GM19023 (cell line): Measurements from ENCODE around the gene A4GALT.
"Not testable (repeated sequence)": the region's sequence is repeated elsewhere in the genome, so short reads cannot be mapped to it uniquely, and the experiment has no call there.

Experiments used
- ATAC-seq: cut with Tn5 transposase; IDR thresholded peaks from one replicate; pipeline ENCODE4 v1.9.1; 2021; ENCODE audit warnings: mild to moderate bottlenecking, moderate library complexity; ENCODE audit not compliant: unreplicated experiment

The A4GALT gene

DNA sequence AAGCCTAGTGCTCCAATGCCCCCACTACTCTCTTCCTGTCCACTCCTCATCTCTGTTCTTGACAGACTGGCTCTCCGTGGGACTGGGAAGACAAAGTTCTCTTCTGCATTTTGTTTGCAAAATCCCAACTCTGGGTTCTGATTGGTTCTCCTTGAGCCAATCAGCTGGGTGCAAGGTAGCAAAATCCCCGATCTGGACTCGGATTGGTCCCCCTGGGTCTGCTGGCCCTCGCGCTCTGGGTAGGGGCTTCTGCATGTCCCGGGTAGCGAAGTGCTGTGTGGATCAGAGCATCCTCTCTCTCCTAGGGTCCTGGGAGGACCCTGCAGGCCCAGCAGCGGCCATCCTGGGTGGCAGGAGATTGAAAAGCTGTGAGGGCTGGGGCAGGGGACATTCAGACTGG, 22.3 kb upstream of the A4GALT start:
- no peak for ATAC-seq

DNA sequence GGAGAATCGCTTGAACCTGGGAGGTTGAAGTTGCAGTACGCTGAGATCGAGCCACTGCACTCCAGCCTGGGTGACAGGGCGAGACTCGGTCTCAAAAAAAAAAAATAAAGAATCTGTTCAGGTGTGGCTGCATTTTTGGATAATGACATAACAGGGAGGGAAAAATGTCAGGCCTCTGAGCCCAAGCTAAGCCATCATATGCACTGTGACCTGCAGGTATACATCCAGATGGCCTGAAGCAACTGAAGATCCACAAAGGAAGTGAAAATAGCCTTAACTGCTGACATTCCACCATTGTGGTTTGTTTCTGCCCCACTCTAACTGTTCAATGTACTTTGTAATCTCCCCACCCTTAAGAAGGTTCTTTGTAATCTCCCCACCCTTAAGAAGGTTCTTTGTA, 19.6 kb upstream of the A4GALT start:
- ATAC-seq: not testable (repeated sequence)

DNA sequence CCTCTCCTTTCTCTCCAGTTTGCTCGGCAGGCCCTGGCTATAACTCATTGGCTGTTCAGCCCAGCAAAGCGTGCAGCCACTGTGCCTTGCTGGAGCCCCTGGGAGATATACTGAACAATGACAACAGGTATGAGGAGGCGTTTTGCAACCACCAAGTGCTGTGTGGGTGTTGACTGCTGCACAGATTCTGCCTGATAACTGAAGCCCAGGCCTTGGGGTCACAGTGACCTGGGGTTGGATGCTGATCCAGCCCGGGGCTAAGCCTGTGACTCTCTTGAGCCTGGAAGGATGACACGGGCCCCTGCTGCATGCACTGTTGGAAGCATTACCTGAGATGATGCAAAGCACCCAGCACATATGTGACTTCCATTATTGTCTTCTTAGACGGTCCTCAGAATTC, 13.7 kb upstream of the A4GALT start:
- no peak for ATAC-seq

DNA sequence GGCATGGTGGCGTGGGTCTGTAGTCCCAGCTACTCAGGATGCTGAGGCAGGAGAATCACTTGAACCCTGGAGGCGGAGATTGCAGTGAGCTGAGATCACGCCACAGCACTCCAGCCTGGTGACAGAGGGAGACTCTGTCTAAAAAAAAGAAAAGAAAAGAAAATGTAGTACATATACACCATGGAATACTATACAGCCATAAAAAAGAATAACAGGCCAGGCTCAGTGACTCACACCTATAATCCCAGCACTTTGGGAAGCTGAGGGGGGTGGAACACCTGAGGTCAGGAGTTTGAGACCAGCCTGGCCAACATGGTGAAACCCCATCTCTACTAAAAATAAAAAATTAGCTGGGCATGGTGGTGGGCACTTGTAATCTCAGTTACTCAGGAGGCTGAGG, 12.7 kb upstream of the A4GALT start:
- not testable (repeated sequence) for ATAC-seq

DNA sequence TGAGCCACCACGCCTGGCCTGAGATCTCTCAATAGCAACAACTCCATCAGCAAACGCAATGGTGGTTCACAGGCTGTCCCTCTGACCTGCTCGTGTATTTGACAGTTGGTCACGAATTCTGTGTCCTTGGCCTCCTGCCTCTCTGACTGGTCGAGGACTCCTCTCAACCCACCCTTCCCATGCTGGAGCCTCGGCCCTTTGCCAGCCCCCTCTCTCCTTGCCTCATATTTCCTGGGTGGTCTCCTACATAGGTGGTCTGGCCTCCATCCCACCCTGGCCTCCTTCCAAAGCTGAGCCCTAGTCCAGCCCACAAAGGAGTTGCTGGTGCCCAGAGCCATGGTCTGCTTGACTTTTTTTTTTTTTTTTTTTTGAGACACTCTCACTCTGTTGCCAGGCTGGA, 11.4 kb upstream of the A4GALT start:
- ATAC-seq: no peak

DNA sequence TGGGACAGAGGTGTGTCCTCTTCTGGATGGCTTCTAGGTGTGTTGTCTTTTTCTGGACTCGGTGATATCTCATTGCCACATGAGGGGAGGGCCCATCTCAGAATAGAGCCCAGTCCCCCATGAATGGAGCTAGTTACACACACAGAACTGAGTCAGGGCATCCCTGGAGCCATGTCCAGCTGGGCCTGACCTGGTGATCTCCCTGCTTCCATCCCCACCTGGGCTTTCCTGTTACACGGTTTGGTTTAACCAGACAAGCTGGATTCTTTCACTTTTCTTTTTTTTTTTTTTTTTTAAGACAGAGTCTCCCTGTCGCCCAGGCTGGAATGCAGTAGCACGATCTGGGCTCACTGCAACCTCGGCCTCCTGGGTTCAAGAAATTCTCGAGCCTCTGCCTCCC, 6.1 kb upstream of the A4GALT start:
- no peak for ATAC-seq

DNA sequence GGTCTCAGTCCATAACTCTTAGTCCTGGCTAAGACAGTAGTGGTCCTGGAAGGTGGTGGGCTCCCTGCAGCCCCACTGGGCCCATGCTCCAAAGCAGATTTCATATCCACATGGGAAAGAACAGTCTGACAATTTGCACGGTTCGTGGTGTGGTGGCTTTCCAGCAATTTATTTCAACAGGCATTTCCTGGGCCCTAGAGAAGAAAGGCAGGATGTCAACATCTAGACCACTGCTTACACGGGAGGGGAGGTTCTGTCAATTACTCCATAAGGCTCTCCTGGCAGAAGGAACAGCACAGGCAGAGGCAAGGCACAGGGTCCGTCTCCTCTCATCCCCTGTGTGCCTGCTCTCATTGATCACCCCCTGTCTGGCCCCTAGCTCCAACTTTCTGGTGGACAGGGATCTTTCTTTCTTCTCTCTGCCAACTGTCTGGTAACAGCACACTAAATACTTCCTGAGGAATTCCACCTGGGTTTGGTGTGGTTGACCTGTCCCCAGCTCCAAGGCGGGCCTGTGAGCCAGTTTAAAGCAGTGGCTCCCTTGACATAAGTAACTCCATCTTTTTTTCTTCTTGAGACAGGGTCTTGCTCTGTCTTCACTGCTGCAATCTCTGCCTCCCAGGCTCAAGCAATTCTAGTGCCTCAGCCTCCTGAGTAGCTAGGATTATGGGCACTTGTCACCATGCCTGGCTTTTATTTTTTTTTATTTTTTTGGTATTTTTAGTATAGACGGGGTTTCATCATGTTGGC, 5.1 kb upstream of the A4GALT start:
- ATAC-seq: no peak

DNA sequence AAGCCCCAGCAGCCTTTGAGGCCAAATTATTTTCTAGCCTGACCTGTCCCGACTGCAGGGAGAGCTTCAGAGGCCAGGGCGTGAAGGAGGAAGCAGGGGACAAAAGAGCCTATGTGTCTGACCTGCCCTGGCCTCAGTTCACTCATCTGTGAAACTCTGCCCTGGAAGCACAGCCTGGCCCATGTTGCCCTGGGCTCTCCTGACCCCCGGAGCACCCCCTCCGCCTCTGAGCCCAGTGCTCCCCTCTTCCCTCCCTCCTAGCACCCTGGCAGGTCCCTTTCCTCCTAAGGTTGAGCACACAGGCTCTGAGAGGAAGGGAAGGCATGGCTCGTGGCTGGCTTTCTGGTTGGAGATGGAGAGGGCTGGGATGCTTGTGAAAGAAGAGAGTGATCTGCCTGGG, 3.4 kb upstream of the A4GALT start:
- no peak for ATAC-seq

DNA sequence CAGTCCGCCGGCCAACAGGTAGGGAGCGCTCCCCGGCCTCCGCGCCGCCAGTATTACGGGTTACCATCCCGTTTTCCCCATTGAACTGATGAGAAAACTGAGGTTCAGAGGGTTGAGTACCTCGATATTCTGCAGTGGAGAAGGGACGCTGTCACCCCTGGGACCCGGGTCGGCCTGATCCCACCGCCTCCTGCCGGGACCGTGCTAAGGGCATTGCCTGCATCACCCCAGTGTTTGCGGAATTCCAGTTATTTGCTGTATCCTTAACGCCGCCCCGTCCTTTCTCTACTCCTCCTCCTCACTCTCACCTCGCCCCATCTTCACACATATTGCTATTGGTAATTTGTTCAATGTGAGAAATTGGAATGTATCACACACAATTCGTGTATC, 370 bp upstream of the A4GALT start:
- ATAC-seq: no peak

DNA sequence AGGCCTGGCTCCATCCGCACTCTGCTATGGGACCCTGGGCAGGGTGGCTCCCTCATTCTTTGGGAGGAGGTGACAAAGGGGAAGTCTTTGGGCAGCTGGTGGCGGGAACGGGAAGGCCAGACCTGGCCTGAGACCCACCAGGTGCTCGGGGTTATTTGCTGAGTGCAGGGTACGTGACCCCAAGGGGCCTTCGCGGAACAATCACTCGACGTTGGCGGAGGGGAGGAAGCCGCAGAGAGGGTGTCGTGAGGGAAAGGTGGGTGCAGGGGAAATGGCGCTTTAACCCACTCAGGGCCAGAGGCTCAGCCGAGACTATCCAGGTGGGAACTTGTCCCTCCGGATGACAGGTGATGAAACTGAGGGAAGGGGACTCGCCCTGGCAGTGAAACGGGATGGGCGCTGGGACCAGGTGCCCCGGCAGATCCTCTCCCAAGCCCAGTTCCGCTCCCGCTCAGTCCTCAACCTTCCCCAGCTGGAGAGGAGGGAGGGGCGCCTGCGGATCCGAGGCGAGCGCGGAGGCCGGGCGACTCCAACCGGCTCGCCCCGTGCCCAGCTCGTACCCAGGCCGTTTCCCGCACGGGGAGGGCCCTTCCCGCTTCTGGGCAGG, 911 bp downstream of the A4GALT start:
- ATAC-seq: no peak

DNA sequence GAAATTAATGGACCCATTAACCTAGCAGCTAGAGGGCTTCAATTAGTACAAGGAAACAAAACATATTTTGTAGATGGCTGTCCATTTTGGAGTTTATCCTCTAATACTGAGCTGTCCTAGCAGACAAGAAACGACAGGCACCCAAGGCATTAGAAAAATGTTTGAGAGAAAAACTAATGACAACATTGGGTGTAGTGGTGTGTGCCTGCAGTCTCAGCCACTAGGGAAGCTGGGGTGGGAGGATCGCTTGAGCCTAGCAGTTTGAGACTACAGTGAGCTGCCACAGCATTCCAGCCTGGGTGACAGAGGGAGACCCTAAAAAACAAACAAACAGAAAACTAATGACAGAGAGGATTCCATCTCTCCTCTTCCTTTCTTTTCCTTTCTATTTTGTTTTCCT, 1.5 kb downstream of the A4GALT start:
- ATAC-seq: no peak

DNA sequence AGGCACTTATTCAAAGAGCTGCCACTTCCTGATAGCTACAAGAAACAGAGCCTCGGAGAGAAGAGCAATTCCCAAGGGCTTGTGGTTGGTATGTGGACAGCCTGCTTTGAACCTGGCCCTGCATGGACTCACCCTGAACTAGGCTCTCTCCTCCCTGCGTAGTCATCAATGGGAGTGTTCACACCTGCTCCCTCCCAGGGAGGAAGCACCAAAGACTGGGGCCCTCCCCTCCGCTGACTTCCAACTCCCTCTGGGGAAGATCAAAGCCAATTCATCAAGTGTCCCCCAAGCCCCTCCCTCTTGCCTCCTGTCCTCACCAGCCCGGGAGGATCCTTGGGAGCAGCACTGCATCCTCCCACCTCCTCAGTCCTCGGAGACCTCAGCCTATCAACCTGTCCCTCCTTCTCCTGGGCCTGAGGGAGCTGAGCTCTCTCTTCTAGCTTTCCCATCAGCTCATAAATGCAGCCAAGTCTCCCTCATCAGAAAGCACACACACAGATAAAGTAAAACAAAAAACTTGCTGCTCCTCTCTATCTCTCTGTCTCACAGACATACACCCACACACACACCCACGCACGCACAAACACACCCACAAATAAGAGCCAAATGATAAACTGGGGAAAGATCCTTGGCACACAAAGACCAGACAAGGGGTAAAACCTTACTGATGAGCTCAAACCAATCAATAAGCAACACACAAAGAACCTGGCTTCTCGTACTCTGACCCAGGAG, 3.3 kb downstream of the A4GALT start:
- no peak for ATAC-seq

DNA sequence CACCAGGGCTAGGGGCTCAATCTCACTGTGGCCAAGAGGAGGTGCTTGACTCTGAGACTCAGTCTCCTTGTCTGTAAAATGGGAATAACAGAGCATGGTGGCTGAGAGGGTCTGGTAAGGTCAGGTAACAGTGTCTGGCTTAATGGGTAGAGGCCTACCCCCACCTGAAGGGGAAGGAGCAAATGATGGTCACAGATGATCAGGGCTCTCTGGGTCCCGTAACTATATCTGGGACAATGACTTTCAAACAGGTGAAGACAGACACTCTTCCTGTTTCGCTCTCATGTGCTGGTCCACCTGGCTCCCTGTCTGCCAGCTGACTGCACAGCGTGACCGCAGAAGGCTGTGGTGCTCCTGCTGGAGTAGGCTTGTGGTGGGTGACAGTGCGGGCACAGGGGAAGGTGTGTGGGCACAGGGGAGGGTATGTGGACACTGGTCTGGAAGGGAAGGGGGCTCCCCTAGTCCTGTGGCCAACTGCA, 4.0 kb downstream of the A4GALT start:
- no peak for ATAC-seq

DNA sequence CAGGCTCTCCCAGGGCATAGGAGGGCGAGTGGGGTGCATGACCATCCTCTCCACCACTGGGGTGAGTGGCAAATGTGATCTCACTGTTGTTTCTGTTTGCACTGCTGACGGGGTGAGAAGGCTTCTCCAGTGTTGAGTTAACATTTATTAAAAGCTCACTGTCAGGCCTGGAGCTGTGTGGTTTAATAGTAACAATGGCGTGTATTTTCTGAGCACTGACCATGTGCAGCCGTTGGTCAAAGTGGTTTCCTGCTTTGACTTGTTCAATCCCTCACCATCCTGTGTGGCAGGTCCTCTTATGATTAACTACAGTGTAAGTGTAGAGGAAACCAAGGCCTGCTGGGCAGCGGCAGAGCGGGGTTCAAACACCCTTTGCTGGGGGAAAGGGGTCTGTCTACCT, 4.4 kb downstream of the A4GALT start:
- ATAC-seq: no peak

DNA sequence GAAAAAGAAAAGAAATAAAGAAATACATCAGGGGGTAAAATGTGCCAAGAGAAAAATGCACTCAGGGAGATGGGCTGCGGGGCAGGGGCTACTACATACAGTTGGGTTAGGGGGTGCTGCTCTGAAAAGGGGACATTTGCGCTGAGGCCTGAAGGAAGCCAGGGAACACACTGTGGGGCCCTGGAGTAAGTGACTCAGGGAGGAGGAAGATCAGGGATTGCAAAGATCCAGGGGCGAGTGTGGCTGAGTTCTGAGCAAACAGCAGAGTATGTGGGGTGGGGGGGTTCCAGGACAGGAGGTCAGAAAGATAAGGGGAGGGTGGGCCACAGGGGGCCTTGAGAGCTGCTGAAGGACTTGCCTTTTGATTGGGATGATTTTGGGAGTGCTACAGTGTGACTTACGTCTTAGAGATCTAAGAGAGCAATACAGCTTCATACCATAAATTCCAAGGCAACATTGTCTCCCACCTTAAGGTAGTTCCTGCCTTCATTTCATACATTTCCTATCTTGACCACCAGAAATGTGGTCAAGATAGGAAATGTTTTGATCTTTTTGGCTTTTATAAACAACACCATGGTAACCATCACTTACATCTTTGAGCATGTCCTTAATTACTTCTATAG, 5.8 kb downstream of the A4GALT start:
- ATAC-seq: no peak

DNA sequence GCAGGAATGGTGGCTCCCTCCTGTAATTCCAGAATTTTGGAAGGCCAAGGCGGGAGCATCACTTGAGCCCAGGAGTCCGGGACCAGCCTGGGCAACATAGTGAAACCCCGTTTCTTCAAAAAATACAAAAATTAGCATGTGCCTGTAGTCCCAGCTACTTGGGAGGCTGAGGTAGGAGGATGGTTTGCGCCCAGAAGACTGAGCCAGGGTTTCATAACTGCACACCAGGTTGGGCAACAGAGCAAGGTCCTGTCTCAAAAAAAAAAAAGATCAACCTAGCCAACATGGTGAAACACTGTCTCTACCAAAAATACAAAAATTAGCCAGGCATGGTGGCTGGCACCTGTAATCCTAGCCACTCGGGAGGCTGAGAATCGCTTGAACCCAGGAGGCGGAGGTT, 6.4 kb downstream of the A4GALT start:
- ATAC-seq: no peak

DNA sequence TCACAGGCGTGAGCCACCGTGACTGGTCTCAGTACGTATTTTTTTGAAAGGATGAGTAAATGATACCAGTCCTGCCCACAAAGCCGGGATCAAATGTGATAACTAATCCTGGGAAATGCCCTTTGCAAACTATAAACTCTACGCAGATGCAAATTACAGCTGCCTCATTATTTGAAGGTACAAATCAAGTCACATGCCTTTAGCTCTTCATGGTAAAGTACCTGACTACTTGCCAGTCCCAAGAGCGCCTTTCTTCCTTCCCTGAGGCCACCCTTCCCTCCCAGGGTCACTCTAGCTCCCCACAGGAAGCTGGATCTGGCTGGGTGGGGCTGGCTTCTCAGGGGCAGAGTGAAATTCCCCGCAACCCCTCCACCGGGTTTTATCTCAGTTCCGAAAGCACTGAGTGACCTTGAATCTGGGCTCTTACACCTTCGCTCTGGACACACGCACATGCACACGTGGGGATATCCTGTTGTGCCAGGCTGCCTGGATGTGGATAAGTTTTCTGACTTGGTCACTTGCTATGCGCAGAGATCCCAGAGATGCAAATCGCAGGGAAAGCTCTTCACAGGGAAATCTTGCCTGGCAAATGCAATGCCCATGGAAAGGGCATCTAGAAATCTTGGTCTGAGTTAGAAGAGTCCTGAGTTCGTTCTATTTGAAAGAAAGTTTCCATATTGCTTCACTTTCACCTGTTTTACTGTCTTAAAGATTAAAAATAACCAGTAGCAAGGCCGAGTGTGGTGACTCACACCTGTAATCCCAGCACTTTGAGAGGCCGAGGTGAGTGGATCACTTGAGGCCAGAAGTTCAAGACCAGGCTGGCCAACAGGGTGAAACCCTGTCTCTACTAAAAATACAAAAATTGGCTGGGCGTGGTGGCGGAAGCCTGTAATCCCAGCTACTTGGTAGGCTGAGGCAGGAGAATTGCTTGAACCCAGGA, 8.5 kb downstream of the A4GALT start:
- ATAC-seq: no peak

DNA sequence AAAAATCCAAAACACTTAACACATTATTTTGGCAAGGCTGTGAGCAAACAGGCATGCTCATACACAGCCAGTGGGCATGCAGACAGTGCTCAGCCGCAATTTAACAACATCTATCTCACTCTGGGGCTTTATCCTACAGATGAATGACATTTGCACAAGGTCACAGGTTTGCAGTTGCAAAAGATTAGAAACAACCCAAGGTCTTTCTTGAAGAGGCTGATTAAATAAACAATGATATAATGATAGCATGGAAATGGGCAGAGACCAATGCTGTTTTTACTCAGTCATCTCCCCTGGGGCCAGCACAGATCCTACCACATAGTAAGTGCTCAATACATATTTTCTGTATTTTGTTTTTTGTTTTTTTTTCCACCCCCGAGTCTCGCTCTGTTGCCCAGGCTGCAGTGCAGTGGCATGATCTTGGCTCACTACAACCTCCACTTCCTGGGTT, 9.4 kb downstream of the A4GALT start:
- no peak for ATAC-seq

DNA sequence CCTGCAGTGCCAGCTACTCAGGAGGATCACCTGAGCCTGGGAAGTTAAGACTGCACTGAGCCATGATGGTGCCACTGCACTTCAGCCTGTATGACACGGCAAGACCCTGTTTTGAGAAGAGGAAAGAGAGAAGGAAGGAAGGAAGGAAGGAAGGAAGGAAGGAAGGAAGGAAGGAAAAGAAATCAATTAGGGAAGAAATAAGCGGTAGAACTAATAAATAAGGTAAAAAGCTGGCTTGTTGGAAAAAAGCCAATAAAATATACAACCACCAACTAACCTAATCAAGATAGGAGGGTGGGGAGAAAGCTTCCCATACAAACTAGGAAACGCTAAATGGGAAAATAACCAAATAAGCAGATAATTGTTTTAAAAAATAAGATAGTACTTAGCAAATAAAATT, 12.3 kb downstream of the A4GALT start:
- no peak for ATAC-seq

DNA sequence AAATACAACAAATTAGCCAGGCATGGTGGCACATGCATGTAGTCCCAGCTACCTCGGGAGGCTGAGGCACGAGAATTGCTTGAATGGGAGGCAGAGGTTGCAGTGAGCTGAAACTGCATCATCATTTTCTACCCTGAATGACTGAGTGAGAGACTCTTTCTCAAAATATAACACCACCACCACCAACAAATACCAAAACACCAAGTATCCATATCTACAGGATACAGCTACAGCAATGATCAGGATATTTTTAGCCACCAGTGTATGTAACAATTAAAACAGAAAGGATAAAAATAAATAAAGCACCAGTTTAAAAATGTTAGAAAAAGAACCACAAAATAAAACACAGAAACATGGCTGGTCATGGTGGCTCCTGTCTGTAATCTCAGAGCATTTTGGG, 13.2 kb downstream of the A4GALT start:
- no peak for ATAC-seq
